Skin epidermis (tissue), 12 donors: ENCODE results near the gene ERBIN.
"Not testable (repeated sequence)": the region's sequence is repeated elsewhere in the genome, so short reads cannot be mapped to it uniquely, and the experiment has no call there.

Source experiments
- H3K27ac ChIP-seq, 21 experiments: fragments of 200-600 bp; sonication (generic) in 11 of 21; one replicate each; pipeline ENCODE4 v1.5.0; 2020; ENCODE audit warnings: mild to moderate bottlenecking in 3 of 21, inconsistent platforms in 2 of 21, moderate library complexity in 2 of 21
- H3K4me3 ChIP-seq, 7 experiments: fragments of 200-600 bp; sonication (generic) in 2 of 7; one replicate each; pipeline ENCODE4 v1.5.0; 2020; ENCODE audit warnings: inconsistent platforms in 2 of 7, mild to moderate bottlenecking in 2 of 7, moderate library complexity in 1 of 7

Gene ERBIN

DNA sequence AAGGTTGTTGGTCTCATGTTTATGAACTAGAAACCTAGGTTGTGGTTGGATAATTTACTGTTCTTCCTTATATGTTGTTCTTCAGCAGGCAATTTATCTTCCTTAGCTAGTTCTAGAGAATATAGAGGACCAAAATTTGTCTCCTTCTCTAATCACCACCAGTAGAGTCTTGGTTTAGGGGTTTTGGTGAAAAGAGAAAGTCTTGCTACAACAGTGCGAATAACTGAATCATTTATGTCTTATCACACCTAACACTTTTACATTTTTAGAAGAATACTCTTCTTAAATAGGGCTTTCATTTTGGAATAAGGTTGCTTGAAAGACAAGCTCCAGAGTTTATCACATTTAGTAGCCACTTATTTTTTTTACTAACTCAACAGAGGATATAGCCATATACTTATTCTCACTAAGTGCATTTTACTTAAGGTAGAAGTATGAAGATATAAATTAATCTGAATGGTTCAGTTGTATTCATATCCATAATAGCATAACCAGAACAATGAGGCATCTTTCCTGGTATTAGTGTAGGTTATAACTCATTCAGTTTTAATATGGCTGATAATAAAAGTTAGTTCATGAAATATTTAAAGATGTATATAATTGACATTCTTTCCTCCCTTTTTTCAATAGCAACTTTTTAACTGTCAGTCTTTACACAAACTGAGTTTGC, 67.9 kb downstream of the ERBIN start:
- no peak overlapping the region for H3K4me3 ChIP-seq
- no peak overlapping the region for H3K27ac ChIP-seq

DNA sequence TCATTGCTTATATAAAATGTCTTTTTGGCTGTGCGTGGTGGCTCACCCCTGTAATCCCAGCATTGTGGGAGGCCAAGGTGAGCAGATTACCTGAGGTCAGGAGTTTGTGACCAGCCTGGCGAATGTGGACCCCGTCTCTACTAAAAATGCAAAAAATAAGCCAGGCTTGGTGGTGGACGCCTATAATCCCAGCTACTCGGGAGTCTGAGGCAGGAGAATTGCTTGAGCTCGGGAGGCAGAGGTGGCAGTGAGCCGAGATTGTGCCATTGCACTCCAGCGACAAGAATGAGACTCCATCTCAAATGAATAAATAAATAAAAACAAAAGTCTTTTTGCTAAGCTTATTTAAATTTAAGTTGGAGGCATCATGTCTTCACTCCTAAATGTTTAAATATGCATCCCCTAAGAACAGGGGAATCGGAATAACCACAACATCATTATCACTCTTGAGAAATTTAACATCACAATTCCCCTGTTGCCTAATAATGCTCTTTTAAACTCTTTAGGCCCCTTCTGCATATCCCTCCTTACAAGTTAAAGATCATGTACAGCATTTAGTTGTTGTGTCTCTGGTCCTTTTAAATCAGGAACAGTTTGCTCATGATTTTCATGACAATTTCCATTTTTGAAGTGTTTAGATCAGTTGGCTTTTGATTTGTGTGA, 72.8 kb downstream of the ERBIN start:
- Histone ChIP-seq H3K27ac (no peak overlapping the region), H3K4me3 (no peak overlapping the region)

DNA sequence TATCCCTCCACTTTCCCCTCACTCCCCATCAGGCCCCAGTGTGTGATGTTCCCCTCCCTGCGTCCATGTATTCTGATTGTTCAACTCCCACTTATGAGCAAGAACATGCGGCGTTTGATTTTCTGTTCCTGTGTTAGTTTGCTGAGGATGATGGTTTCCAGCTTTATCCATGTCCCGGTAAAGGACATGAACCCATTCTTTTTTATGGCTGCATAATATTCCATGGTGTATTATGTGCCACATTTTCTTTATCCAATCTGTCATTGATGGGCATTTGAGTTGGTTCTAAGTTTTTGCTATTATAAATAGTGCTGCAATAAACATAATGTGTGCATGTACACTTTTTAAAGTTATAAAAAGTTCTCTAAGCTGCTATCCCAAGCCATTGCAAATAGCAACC, 75.6 kb downstream of the ERBIN start:
- H3K4me3 ChIP-seq, result no peak overlapping the region
- H3K27ac ChIP-seq, result no peak overlapping the region

DNA sequence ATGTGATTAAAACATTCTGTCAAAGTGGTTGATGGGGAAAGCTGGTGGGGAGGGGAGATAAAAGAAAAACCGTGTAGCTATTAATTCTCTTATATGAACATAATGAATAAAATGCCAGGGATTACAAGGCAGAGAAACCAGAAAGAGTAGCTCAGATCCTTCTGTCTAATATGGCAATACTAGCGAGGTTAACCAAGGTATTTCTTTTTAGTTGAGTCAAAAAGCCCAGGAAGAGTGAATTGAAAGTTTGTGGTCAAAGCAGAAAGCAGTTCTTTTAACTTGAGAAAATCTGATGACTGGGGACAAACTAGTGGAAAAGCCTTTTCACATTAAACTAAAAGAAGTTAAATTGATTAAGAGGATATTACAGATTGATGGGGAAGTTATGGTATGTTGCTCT, 76.0 kb downstream of the ERBIN start:
- Histone ChIP-seq H3K27ac (no peak overlapping the region), H3K4me3 (no peak overlapping the region)

DNA sequence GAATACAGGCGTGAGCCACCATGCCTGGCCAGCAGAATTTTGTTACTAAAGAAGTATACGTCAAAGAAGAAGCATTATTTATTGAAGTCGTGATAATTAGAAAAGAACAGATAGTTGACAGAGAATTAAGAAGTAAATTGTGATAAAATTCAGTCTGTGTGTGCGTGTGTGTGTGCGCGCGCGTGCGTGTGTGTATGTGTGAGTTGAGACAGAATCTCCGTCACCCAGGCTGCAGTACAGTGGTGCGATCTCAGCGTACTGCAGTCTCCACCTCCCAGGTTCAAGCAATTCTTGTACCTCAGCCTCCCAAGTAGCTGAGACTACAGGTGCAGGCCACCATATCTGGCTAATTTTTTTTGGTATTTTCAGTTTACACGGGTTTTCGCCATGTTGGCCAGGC, 77.8 kb downstream of the ERBIN start:
- Histone ChIP-seq H3K27ac (no peak overlapping the region), H3K4me3 (no peak overlapping the region)

DNA sequence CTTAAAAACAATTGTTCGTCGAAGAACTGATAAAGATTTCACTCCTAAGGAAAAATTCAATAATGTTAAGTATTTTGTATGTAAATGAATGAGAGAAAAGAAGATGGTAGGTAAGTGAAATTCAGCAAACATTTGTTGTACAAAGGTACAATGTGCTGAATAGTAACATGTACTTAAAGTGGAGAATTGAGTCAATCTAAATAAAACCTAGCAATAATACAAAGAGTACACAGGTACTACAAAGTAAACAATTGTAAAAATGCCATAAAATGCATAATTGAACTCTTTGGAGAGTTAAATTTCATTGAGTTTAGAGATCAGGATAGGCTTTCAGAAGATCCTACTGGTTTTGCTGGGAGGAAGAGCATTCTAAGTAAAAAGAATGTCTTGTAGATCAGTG, 82.9 kb downstream of the ERBIN start:
- Histone ChIP-seq H3K27ac (no peak overlapping the region), H3K4me3 (no peak overlapping the region)

DNA sequence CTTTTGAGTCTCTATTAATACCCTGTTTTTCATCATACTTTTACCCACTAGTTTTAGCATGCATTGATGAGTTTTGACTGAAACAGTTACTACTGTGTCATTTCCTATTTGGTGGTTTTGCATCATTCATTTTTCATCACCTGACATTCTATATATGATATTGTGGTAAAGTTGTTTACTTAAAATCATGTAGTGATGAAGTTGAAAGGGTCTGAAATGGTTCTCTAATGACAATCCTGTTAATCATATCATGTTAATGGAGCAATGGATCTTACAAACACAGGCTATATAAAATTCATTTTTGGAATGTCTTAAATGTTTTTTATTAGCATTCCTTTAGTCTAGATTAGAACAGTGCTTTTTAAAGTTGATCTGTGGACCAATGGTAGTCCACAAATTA, 84.1 kb downstream of the ERBIN start:
- no peak overlapping the region for H3K4me3 ChIP-seq
- no peak overlapping the region for H3K27ac ChIP-seq

DNA sequence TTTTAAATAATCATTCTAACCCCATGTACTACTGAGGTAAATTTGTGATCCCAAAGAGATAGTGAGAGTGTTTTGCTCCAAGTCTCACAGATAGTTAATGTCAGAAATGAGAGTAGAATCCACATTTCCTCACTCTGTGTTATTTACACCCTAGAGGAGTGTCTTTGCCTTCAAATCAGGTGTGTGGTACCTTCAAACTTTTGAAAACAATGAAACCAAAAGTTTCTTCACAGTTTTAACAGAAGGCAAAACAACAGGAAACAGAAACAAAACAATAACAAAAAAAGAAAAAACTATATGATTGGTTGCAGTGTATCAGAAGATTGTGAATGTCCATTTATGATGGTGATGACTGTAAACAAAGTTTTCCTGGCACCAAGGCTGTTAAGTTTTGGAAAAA, 85.9 kb downstream of the ERBIN start:
- H3K27ac ChIP-seq, result peak overlapping the region in 1 of 21 experiments; percentile 49
- H3K4me3 ChIP-seq, result no peak overlapping the region

DNA sequence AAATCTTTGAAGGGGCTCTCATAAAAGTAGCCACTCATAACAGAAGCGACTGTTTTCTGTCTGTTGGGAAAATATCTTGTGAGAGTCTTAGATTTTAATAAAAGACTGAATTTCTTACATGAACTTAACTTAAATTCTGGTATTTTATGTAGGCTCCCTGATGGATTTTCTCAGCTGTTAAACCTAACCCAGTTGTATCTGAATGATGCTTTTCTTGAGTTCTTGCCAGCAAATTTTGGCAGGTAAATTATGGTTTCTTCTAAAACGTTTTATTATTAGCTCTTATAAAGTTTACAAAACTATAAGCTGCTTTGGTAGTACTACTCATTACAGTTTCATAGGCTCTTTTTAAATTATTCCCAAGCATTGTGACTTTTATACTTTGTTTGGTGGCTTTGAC, 87.0 kb downstream of the ERBIN start:
- Histone ChIP-seq H3K27ac (no peak overlapping the region), H3K4me3 (no peak overlapping the region)

DNA sequence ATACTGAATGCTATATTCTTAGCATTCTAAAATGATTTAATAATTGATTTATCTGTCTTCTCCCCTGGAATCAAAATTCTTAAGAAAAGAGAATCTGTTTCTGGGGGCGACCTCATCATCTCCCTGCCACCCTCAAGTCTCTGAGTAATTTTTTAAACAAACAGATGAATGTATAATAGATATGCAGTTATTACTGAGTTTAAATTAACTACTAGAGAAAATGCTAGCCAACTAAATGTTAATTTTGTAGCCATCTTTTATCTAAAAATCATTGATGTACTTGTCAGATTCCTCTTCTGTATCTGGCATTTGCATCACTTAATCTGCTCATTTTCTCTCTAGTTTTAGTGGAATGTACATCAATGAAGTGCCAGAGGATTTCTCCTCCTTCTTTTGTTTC, 87.5 kb downstream of the ERBIN start:
- Histone ChIP-seq H3K27ac (no peak overlapping the region), H3K4me3 (no peak overlapping the region)

DNA sequence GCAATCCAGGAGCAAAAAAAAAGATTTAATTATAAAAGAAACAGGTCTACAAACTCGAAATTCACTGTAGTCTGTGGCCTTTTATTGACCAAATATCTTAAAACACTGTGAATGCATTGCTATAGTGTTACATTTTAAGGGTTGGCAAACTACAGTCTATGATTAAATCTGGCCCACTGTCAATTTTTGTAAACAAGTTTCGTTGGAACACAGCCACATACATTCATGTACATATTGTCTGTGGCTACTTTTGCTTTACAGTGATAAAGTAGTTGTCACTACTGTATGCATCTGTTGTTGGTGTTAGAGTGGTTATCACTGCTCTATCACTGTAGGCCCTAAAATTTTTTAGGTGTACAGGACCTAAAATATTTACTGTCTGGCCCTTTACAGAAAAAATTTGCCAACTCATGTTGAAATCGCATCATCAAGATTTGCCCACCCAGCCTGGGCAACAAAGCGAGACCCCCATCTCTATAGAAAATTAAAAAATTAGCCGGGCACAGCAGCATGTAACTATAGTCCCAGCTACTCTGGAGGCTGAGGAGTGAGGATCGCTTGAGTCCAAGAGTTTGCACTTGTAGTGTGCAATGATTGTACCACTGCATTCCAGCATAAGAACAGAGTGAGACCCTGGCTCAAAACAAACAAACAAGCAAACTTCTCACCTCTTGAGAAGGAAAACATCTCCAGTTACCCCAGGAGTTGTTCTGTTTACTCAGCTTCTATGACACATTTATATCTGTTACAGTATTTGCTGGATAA, 89.0 kb downstream of the ERBIN start:
- Histone ChIP-seq H3K27ac (no peak overlapping the region), H3K4me3 (no peak overlapping the region)

DNA sequence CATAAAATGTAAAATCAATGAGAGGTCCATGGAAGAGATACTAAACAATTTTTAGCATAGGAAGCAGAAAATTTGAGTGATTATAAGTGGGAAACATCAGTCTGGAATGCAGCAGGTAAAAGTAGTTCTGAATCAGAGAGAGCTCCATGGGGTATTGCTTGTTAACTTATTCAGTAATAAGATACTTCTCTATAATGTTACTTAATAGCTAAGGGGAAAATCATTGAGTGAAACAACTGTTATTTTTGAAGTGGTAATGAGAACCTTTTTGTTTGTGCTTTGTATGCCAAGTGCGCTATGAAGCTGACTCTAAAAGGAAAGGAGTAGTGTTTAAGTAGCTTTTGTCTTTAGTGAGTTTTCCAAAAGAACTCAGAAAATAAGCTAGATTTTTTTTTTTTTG, 95.2 kb downstream of the ERBIN start:
- Histone ChIP-seq H3K4me3 (no peak overlapping the region), H3K27ac (no peak overlapping the region)

DNA sequence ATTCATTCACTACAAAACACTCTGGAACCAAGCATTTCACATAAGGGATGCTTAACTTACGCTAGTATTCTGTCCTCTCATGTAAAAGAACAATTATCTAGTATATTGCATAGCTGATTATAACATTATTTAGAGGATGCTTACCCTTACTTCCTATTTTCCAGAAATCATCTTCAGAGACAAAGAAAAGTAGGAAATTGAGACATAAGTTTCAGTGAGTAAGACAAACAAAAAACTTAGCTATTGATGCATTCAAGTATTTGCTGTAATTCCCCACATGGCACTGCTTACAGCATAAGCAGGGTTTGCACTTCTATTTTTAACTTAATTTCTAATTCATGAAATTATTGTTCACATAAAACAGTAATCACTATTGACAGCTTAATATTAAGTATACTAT, 112.9 kb downstream of the ERBIN start:
- no peak overlapping the region for H3K27ac ChIP-seq
- no peak overlapping the region for H3K4me3 ChIP-seq

DNA sequence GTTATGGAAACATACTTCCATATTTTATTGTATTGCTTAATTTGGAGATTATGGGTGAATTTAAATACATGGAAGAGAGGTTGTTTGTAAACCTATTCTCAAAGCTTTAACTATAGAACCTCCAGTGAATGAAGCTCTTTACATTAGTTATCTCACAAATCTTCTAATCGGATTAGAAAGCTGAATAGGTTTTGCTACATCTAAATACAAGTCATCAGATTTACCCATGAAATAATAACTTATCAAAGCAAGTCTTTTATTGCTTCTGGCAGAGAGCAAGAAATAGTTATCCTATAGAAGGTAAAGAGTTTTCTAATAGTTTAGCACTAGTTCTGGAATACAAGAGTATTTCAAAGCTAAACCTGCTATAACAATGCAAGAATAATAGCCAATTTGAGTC, 113.3 kb downstream of the ERBIN start:
- Histone ChIP-seq H3K27ac (no peak overlapping the region), H3K4me3 (no peak overlapping the region)

DNA sequence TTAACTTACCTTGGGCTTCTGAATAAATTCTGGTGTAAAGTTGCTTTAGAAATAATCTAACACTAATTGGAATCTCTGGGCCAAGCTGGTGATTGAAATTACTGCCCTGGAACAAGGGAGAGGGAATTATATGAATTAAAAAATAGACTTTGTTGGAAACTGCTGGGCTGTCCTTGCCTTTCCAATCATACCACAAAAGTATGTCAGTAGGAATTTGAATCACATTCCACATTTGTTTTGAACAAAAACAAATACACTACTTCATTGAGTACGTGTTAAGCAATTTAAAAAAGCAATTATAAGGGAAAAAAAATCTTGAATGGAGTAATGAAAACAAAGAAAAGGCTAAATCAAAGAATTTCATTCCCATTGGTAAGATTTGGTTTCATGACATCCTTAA, 115.3 kb downstream of the ERBIN start:
- no peak overlapping the region for H3K27ac ChIP-seq
- no peak overlapping the region for H3K4me3 ChIP-seq

DNA sequence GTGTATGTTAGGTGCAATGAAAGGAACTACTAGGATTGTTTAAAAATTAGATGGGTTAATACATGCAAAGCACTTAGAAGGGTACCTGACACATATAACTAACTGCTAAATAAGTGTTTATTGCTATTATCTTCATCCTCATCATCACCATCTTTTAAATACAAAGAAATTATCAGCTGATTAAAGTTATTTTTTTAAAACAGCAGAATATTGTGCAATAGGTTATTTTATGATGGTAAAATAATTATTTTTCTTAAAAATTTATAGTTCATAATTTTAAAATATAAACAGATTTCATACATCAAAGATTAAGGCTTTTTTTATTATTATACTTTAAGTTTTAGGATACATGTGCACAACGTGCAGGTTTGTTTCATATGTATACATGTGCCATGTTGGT, 130.9 kb downstream of the ERBIN start:
- Histone ChIP-seq H3K4me3 (no peak overlapping the region), H3K27ac (no peak overlapping the region)

DNA sequence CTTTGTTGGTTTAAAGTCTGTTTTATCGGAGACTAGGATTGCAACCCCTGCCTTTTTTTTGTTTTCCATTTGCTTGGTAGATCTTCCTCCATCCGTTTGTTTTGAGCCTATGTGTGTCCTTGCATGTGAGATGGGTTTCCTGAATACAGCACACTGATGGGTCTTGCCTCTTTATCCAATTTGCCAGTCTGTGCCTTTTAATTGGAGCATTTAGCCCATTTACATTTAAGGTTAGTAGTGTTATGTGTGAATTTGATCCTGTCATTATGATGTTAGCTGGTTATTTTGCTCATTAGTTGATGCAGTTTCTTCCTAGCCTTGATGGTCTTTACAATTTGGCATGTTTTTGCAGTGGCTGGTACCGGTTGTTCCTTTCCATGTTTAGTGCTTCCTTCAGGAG, 134.9 kb downstream of the ERBIN start:
- H3K27ac ChIP-seq, H3K4me3 ChIP-seq: not testable (repeated sequence)

DNA sequence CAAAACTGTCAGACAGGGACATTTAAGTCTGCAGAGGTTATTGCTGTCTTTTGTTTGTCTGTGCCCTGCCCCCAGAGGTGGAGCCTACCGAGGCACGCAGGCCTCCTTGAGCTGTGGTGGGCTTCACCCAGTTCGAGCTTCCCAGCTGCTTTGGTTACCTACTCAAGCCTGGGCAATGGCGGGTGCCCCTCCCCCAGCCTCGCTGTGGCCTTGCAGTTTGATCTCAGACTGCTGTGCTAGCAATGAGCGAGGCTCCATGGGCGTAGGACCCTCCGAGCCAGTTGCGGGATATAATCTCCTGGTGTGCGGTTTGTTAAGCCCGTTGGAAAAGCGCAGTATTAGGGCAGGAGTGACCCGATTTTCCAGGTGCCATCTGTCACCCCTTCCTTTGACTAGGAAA, 136.7 kb downstream of the ERBIN start:
- H3K27ac ChIP-seq, H3K4me3 ChIP-seq: not testable (repeated sequence)

DNA sequence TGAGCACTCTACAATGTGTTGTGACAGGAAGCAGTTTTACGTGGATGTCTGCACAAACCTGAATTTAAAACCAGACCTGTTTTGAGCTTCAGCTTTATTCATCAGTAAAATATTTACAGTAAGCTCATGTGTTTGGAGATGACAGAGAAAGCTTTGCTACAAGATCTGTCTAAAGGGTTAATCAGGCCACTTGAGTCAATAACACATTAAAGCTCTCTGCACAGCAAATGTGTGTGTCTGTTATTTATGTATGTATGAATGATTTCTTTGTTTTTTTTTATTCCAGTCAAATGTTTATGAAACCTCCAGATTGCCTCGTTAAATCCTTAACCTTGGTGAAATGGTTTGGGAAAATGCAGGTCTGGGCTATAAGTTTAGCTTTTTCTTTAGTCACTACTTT, 140.5 kb downstream of the ERBIN start:
- Histone ChIP-seq H3K4me3 (no peak overlapping the region), H3K27ac (no peak overlapping the region)

DNA sequence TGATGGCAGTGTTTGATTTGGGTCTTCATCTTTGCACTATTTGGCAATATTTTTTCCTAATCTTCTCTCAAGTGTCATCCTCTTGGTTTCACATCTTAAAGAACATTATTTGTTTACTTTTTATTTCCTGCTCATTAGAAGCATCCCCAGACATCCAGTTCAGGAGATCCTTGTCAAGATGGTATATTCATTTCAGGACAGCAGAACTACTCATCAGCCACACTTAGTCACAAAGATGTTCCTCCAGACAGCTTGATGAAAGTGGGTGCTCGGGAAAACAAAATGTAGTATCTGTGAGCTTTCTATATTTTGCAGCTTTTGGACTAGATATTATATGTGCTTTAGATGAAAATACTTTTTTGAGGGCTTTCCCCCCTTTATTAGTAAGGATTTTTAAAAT, 145.7 kb downstream of the ERBIN start:
- Histone ChIP-seq H3K27ac (no peak overlapping the region), H3K4me3 (no peak overlapping the region)

DNA sequence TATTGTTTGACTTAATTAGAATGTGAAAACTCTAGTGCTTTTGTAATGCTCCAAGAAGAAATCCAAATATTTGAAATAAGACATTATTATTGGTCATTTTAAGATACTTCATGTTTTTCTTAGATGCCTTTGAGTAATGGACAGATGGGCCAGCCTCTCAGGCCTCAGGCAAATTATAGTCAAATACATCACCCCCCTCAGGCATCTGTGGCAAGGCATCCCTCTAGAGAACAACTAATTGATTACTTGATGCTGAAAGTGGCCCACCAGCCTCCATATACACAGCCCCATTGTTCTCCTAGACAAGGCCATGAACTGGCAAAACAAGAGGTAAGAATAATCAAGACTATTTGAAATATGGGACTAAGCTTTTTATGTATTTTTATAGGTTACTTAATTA, 148.5 kb downstream of the ERBIN start:
- H3K27ac ChIP-seq, result no peak overlapping the region
- H3K4me3 ChIP-seq, result no peak overlapping the region
